Caco-2 (cell line): ENCODE data around the gene SRPK2. TPM values are rescaled to one million over a fixed set of nuclear protein-coding genes. Genes with fewer than 3 reads are reported as not detected.

Experiments
- BruUV-seq: library from RNA; stranded (reverse); fragments of 400-500 nt; replicated peaks from 2 replicates; lab custom pipeline; 2021; lab: Mats Ljungman, UMichigan
- CTCF ChIA-PET: fragments of 300-600 bp; sonication (Branson Sonifier 250); formaldehyde crosslinking; loops from one replicate; lab custom pipeline; 2022; ENCODE audit warnings: antibody characterized with exemption; lab: Charles Lee
- POLR2A ChIA-PET: fragments of 300-600 bp; sonication (Branson Sonifier 250); formaldehyde crosslinking; loops from one replicate; lab custom pipeline; 2022; ENCODE audit warnings: antibody characterized with exemption; lab: Charles Lee
- DNase-seq, 2 experiments: peaks; one replicate each; pipeline versions ENCODE4 v3.0.0 to v3.0.0-alpha.2; 2020 to 2022
- H3K27me3 ChIP-seq: replicated peaks from 2 replicates; pipeline ENCODE4 v1.6.0; 2011; ENCODE audit warnings: low read length; ENCODE audit not compliant: control insufficient read depth, insufficient read depth
- H3K36me3 ChIP-seq: 2 replicates; pipeline ENCODE4 v1.5.1; 2011; ENCODE audit warnings: low read length; ENCODE audit not compliant: control insufficient read depth, insufficient read depth
- H3K4me1 ChIP-seq: fragments of 250-450 bp; sonication (Bioruptor Pico); 2 replicates; pipeline ENCODE4 v1.5.1; 2020; ENCODE audit warnings: mild to moderate bottlenecking
- H3K4me3 ChIP-seq: 2 replicates; pipeline ENCODE4 v1.5.1; 2011; ENCODE audit warnings: low read depth, mild to moderate bottlenecking, control low read depth, low read length
- H3K9me3 ChIP-seq: fragments of 250-450 bp; sonication (Bioruptor Pico); 2 replicates; pipeline ENCODE4 v1.5.1; 2020; ENCODE audit warnings: mild to moderate bottlenecking, moderate library complexity
- H3K27ac Mint-ChIP-seq: one replicate; pipeline ENCODE4 v1.8.0; 2022; ENCODE audit warnings: mixed read lengths; ENCODE audit not compliant: unreplicated experiment
- H3K27me3 Mint-ChIP-seq: one replicate; pipeline ENCODE4 v1.8.0; 2022; ENCODE audit warnings: mixed read lengths; ENCODE audit not compliant: insufficient read depth, unreplicated experiment
- H3K36me3 Mint-ChIP-seq: one replicate; pipeline ENCODE4 v1.8.0; 2022; ENCODE audit warnings: mild to moderate bottlenecking, mixed read lengths; ENCODE audit not compliant: insufficient read depth, unreplicated experiment
- H3K4me1 Mint-ChIP-seq: one replicate; pipeline ENCODE4 v1.8.0; 2022; ENCODE audit warnings: low read depth, mixed read lengths; ENCODE audit not compliant: unreplicated experiment
- H3K4me3 Mint-ChIP-seq: one replicate; pipeline ENCODE4 v1.8.0; 2022; ENCODE audit warnings: mild to moderate bottlenecking, moderate library complexity, mixed read lengths; ENCODE audit not compliant: unreplicated experiment
- H3K9me3 Mint-ChIP-seq: one replicate; pipeline ENCODE4 v1.8.0; 2022; ENCODE audit warnings: mixed read lengths; ENCODE audit not compliant: unreplicated experiment
- intact Hi-C: fragments of 100-400 bp; cut with micrococcal nuclease; formaldehyde crosslinking; loops from one replicate; pipeline ENCODE4 v1.10.0; 2022; ENCODE audit not compliant: unreplicated experiment
- total RNA-seq: library from RNA; stranded (reverse); gene quantifications from 2 replicates; pipeline ENCODE4 v1.2.3, GENCODE V29; 2022
- TF ChIP-seq, protein P1 (sequence below), 2 experiments: fragments of 200-600 bp in 1 of 2; IDR thresholded peaks; 1 replicate in 1 of 2; 2 replicates in 1 of 2; pipeline versions ENCODE4 v1.5.1 to v1.8.0; 2011 to 2022; ENCODE audit warnings: antibody characterized with exemption in 1 of 2, control low read depth in 1 of 2, inconsistent platforms in 1 of 2, low read depth in 1 of 2, low read length in 1 of 2, mild to moderate bottlenecking in 1 of 2, moderate library complexity in 1 of 2; ENCODE audit not compliant: insufficient read depth in 1 of 2, severe bottlenecking in 1 of 2, unreplicated experiment in 1 of 2

The SRPK2 gene
- total RNA-seq, 1 experiment from 2014 or later, result 39.9 TPM

DNA sequence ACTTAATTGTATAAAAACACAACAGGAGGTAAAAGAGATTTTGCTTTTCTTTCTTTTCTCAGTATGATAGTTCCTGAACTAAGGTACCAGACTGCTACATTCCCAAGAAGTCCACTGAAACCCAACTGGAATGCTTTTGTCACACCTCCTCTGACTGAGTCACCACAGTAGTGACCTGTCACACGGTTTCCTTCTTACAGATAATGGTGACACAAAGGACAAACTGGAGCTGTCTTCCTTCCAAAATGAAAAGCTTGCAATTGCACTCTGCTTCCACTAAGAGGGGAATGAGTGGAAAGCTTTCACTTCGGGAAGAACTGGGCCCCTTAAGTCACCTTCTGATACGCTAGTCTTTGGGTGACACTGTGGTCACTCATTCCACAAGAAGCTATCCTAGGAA lies 252.5 kb downstream of the SRPK2 start:
- ChIA-PET CTCF (no interaction called here), POLR2A (no interaction called here)
- no peaks in the 10 kb centered on the region for H3K27me3 ChIP-seq
- Mint-ChIP-seq H3K27ac (peak overlapping the region; percentile 20), H3K27me3 (no peaks in the 10 kb centered on the region), H3K9me3 (no peaks in the 10 kb centered on the region), H3K4me3 (no peak overlapping the region), H3K36me3 (peaks cover 36% of the 10 kb centered on the region), H3K4me1 (peaks cover 10% of the 10 kb centered on the region)
- peaks cover 1% of the 10 kb centered on the region for H3K36me3 ChIP-seq
- intact Hi-C loops, result no loop called here
- H3K9me3 ChIP-seq, result no peaks in the 10 kb centered on the region
- no TSS peak for BruUV-seq
- peak in 1 of 2 experiments; percentile 13 for DNase-seq
- no peaks in the 10 kb centered on the region for H3K4me1 ChIP-seq
- TF ChIP-seq, protein P1, sequence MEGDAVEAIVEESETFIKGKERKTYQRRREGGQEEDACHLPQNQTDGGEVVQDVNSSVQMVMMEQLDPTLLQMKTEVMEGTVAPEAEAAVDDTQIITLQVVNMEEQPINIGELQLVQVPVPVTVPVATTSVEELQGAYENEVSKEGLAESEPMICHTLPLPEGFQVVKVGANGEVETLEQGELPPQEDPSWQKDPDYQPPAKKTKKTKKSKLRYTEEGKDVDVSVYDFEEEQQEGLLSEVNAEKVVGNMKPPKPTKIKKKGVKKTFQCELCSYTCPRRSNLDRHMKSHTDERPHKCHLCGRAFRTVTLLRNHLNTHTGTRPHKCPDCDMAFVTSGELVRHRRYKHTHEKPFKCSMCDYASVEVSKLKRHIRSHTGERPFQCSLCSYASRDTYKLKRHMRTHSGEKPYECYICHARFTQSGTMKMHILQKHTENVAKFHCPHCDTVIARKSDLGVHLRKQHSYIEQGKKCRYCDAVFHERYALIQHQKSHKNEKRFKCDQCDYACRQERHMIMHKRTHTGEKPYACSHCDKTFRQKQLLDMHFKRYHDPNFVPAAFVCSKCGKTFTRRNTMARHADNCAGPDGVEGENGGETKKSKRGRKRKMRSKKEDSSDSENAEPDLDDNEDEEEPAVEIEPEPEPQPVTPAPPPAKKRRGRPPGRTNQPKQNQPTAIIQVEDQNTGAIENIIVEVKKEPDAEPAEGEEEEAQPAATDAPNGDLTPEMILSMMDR (IDR thresholded peaks at IDR 0.05; ENCODE audit: insufficient read depth in 1 of 2, low read depth in 1 of 2, low read length in 1 of 2, severe bottlenecking in 1 of 2, unreplicated experiment in 1 of 2), result no peak
- no peak overlapping the region for H3K4me3 ChIP-seq

DNA sequence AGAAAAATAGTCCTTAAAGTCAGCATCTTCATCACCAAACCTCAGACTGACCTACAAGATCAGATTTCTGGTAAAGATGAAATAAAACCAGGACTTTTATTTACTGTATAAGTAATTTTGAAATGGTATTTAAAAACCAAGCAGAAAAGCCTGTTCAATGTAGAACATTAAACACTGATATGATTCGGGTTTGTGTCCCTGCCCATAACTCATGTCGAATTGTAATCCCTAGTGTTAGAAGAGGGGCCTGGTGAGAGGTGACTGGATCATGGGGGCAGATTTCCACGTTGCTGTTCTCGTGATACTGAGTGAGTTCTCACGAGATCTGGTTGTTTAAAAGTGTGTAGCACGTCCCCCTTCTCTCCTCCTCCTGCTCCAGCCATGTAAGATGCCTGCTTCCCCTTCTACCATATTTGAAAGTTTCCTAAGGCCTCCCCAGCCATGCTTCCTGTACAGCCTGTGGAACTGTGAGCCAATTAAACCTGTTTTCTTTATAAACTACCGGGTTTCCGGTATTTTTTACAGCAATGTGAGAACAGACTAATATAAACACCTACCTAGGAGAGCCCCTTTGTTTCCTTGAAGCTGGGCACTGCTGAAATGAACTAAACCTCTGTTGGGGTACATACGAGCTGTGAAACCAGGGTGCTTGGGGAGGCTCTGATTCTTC lies 254.6 kb downstream of the SRPK2 start:
- no peak overlapping the region for H3K4me3 Mint-ChIP-seq
- CTCF ChIA-PET, result no interaction called here
- TF ChIP-seq, protein P1 (IDR thresholded peaks at IDR 0.05; ENCODE audit: insufficient read depth in 1 of 2, low read depth in 1 of 2, low read length in 1 of 2, severe bottlenecking in 1 of 2, unreplicated experiment in 1 of 2), result no peak
- peaks cover 34% of the 10 kb centered on the region for H3K36me3 Mint-ChIP-seq
- H3K27ac Mint-ChIP-seq, result no peak overlapping the region
- H3K9me3 Mint-ChIP-seq, result no peaks in the 10 kb centered on the region
- no TSS peak for BruUV-seq
- H3K36me3 ChIP-seq, result peaks cover 1% of the 10 kb centered on the region; the same call in 1 of the 2 replicates
- no peaks in the 10 kb centered on the region for H3K9me3 ChIP-seq
- H3K27me3 ChIP-seq, result no peaks in the 10 kb centered on the region
- H3K4me1 Mint-ChIP-seq, result peaks cover 10% of the 10 kb centered on the region
- POLR2A ChIA-PET, result no interaction called here
- H3K4me1 ChIP-seq, result no peaks in the 10 kb centered on the region
- no peak overlapping the region for H3K4me3 ChIP-seq
- DNase-seq, result no peak
- intact Hi-C loops, result no loop called here
- H3K27me3 Mint-ChIP-seq, result no peaks in the 10 kb centered on the region

DNA sequence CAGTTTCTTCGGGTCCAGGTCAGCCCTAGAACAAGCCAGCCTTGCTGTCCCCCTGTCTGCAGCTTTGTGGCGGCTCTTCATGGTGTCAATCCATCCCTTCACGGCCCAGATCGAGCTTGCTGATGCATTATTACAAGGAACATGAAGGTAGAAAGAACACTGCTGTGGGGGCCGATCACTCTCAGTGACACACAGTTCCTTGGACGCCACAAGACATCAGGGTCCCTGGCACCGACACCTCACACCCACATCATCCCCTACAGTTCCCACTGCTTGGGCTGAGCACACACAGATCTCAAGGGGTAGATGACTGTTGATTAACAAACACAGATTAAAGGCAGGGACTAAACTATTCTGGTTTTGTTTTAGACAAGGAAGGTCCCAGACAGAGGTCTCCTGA lies 255.4 kb downstream of the SRPK2 start:
- CTCF ChIA-PET, result no interaction called here
- no peak overlapping the region for H3K4me3 Mint-ChIP-seq
- no peaks in the 10 kb centered on the region for H3K27me3 Mint-ChIP-seq
- Histone ChIP-seq H3K27me3 (no peaks in the 10 kb centered on the region), H3K36me3 (no peaks in the 10 kb centered on the region; the same call in 1 of the 2 replicates), H3K4me1 (no peaks in the 10 kb centered on the region), H3K4me3 (no peak overlapping the region), H3K9me3 (no peaks in the 10 kb centered on the region)
- H3K9me3 Mint-ChIP-seq, result no peaks in the 10 kb centered on the region
- POLR2A ChIA-PET, result no interaction called here
- H3K27ac Mint-ChIP-seq, result no peak overlapping the region
- H3K36me3 Mint-ChIP-seq, result peaks cover 30% of the 10 kb centered on the region
- peaks cover 10% of the 10 kb centered on the region for H3K4me1 Mint-ChIP-seq
- intact Hi-C loops, result no loop called here
- TF ChIP-seq, protein P1 (IDR thresholded peaks at IDR 0.05; ENCODE audit: insufficient read depth in 1 of 2, low read depth in 1 of 2, low read length in 1 of 2, severe bottlenecking in 1 of 2, unreplicated experiment in 1 of 2), result no peak
- BruUV-seq, result no TSS peak
- no peak for DNase-seq
